Nephron (organoid): Measurements from ENCODE around the gene STOX2.

Experiments
- H3K27ac Mint-ChIP-seq, 3 experiments: 2 replicates each; pipeline ENCODE4 v1.8.0; 2020; ENCODE audit warnings: mixed read lengths in 3 of 3, mild to moderate bottlenecking in 2 of 3, moderate library complexity in 1 of 3
- H3K27me3 Mint-ChIP-seq: 2 replicates; pipeline ENCODE4 v1.8.0; 2021; ENCODE audit warnings: low read depth, mild to moderate bottlenecking, moderate library complexity, mixed read lengths
- H3K36me3 Mint-ChIP-seq: 2 replicates; pipeline ENCODE4 v1.8.0; 2020; ENCODE audit warnings: low read depth, mixed read lengths
- H3K4me1 Mint-ChIP-seq: 2 replicates; pipeline ENCODE4 v1.8.0; 2020; ENCODE audit warnings: mixed read lengths
- H3K4me3 Mint-ChIP-seq, 3 experiments: 2 replicates each; pipeline ENCODE4 v1.8.0; 2020; ENCODE audit warnings: mild to moderate bottlenecking in 3 of 3, mixed read lengths in 3 of 3, moderate library complexity in 2 of 3
- H3K9me3 Mint-ChIP-seq: 2 replicates; pipeline ENCODE4 v1.8.0; 2020; ENCODE audit warnings: mixed read lengths
- CTCF ChIP-seq, 3 experiments: fragments of 200-600 bp; sonication (generic); IDR thresholded peaks; one replicate each; pipeline ENCODE4 v1.5.0; 2021; ENCODE audit warnings: antibody characterized with exemption in 3 of 3; ENCODE audit not compliant: unreplicated experiment in 3 of 3

STOX2 gene

DNA sequence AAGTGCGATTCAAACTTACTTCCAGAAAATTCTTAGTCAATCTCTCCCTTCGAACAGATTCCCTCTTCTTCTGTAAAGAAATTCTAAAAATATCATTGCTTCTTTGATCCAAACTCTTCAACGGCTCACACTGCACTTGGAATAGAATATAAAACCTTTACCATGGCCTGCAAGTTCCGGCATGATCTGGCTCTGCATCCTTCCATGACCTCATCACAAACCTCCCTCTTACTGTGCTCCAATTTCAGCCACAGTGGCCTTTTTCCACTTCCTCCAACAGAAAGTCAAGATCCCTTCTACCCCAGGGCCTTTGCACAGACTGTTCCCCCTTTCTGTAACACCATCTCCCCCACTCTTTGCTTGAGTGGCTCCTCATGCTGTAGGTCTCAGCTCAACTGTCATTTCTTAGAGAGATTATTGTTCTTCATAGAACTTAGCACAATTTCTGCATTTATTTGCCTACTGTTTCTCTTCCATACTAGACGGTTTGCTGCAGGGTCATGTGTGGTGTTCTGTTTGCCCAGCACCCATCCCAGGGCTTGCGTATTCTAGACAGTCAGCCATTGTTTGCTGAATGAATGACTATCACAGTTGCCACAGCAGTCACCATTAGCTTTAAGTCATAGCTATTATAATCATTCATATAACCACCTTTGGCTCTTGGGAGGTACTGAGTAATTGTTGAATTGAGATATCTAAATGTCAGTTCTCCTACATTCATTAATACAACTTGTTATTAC, 1.9 kb upstream of the STOX2 start:
- H3K27me3 Mint-ChIP-seq, result peaks cover 21% of the 10 kb centered on the region
- H3K27ac Mint-ChIP-seq, result no peak overlapping the region

DNA sequence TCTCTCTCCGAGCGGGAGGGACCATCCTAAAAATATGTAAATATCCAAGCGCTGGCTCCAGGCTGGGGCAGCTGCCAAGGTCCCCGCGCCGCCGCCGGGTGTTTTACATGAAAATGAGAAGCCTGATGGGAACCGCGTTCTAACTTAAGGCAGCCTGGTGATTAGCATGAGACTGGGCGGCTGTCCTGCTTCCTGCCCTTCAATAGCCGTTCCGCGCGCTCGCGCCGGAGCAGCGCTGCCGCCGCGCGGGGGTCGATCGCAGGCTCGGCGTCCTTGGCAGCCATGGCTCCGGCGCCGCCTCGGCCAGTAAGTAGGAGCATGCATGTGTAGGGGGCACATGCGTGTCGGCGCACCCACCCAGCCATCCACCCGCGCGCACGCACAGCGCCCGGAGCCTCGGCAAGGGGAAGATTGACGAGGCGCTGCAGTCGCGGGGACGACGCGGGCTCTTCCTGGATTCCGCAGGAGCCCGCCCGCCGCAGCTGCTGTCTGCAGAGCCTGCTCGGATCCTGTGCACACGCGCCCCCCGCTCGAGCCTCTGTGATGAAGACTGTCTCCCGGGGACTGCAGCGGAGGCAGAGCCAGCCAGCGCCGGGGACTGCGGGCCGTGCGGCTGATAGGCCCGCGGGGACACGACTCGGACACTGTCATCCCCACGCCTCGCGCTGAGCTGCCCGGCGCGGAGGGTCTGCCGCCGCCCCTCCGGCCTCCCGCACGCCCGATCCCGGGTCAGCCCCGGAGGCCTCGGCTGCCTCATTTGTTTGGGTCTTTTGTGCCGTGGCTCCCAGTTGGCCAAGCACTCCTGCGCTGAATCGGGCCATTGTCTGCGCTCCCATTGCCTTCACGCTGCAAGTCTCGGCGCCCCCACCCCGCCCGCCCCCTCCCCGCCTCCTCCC, 734 bp downstream of the STOX2 start:
- no peak for TF ChIP-seq CTCF (IDR thresholded peaks at IDR 0.05; ENCODE audit: unreplicated experiment in 3 of 3)
- H3K4me3 Mint-ChIP-seq, result peak overlapping the region; percentile 82 to 91 (median 86)
- peak overlapping the region; percentile 23 to 66 (median 62) for H3K27ac Mint-ChIP-seq
- peaks cover 14% of the 10 kb centered on the region for H3K9me3 Mint-ChIP-seq
- H3K4me1 Mint-ChIP-seq, result peaks cover 26% of the 10 kb centered on the region
- H3K36me3 Mint-ChIP-seq, result peaks cover 2% of the 10 kb centered on the region
- peaks cover 23% of the 10 kb centered on the region for H3K27me3 Mint-ChIP-seq

More for the DNA sequence above, 1.9 kb upstream of the STOX2 start:
- Mint-ChIP-seq H3K4me1 (peaks cover 15% of the 10 kb centered on the region), H3K9me3 (peaks cover 30% of the 10 kb centered on the region), H3K36me3 (peaks cover 11% of the 10 kb centered on the region), H3K4me3 (no peak overlapping the region)
- no peak for TF ChIP-seq CTCF (IDR thresholded peaks at IDR 0.05; ENCODE audit: unreplicated experiment in 3 of 3)

DNA sequence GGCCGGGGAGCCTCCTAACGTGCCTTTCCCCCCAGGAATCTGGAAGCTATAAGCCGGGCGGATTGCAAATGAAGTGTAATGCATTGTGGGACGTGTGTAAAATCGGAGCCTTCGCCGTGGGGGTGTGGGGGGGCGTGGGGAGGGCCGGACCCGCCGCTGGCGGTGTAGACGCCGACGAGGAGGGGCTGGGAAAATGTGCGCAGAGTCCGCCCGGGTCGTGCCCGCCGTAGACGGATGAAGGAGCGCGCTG, 1.3 kb downstream of the STOX2 start:
- Mint-ChIP-seq H3K27me3 (peaks cover 21% of the 10 kb centered on the region), H3K4me1 (peaks cover 26% of the 10 kb centered on the region), H3K4me3 (peak overlapping the region; percentile 82 to 91 (median 86)), H3K36me3 (no peaks in the 10 kb centered on the region), H3K27ac (no peak overlapping the region), H3K9me3 (peaks cover 11% of the 10 kb centered on the region)
- TF ChIP-seq CTCF (IDR thresholded peaks at IDR 0.05; ENCODE audit: unreplicated experiment in 3 of 3), result no peak

DNA sequence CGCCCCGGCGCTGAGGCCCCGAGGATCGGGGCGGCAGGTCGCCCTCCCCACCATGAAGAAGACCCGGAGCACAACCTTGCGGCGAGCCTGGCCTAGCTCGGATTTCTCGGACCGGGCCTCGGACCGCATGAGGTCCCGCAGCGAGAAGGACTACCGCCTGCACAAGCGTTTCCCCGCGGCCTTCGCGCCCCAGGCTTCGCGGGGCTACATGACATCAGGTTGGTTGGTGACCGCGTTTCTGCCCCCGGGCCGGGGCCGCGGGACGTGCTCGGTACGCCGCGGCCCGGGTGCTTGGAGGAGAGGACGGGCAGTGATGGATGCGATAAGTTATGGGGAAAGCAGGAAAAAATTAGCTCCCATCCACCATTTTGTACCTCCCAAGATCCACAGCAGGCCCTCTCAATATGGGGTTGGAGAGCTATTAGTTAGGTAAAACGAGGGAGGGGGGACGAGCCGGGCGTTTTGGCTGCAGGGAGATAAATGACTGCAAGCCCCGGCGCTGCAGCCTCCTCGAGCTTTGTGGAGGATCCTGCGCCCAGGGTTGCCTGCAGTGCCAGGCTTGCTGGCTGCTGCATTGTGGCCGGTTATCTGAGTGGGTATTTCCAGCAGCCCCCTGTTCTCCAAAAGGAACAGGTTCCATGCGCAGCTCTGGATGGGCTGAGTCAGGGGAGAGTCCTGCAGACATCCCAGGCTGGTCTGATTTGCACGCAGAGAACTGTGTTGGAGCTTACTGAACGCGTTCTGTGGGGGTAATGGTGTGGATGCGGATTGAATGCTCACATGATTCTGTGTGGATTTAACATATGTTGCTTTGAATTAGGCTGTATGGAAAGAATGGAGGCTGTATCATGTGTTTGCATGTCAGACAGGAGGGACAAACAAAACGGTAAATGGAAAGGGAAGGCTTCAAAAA, 1.9 kb downstream of the STOX2 start:
- no peak for TF ChIP-seq CTCF (IDR thresholded peaks at IDR 0.05; ENCODE audit: unreplicated experiment in 3 of 3)
- peaks cover 26% of the 10 kb centered on the region for H3K4me1 Mint-ChIP-seq
- H3K36me3 Mint-ChIP-seq, result no peaks in the 10 kb centered on the region
- H3K27ac Mint-ChIP-seq, result peak overlapping the region; percentile 48 to 72 (median 48)
- H3K4me3 Mint-ChIP-seq, result peak overlapping the region; percentile 82 to 91 (median 86)
- H3K27me3 Mint-ChIP-seq, result peaks cover 21% of the 10 kb centered on the region
- peaks cover 5% of the 10 kb centered on the region for H3K9me3 Mint-ChIP-seq

GRCh38 chr4:183907871-183908683, 3.0 kb downstream of the STOX2 start:
- H3K4me1 Mint-ChIP-seq, result peaks cover 26% of the 10 kb centered on the region
- peak overlapping the region; percentile 82 to 91 (median 86) for H3K4me3 Mint-ChIP-seq
- peaks cover 4% of the 10 kb centered on the region for H3K9me3 Mint-ChIP-seq
- no peak for TF ChIP-seq CTCF (IDR thresholded peaks at IDR 0.05; ENCODE audit: unreplicated experiment in 3 of 3)
- peaks cover 16% of the 10 kb centered on the region for H3K27me3 Mint-ChIP-seq
- no peaks in the 10 kb centered on the region for H3K36me3 Mint-ChIP-seq
- peak overlapping the region in 2 of 3 experiments; percentile 48 to 68 for H3K27ac Mint-ChIP-seq
